ENCODE data around the gene RTN4R. TPM values are rescaled to one million over a fixed set of nuclear protein-coding genes. Genes with fewer than 3 reads are reported as not detected.

Gene RTN4R
- total RNA-seq, 1 donor from 2014 or later, result 36.0 TPM

- no peak for DNase-seq (ENCODE audit: low spot score, unreplicated experiment)
- Mint-ChIP-seq H3K27ac (no peak overlapping the region), H3K36me3 (ENCODE audit: insufficient read depth) (no peaks in the 10 kb centered on the region), H3K9me3 (ENCODE audit: low read depth) (no peaks in the 10 kb centered on the region), H3K4me1 (ENCODE audit: low read depth) (peaks cover 12% of the 10 kb centered on the region), H3K27me3 (peaks cover 7% of the 10 kb centered on the region), H3K4me3 (ENCODE audit: low read depth) (no peak overlapping the region)
- TF ChIP-seq CTCF (IDR thresholded peaks at IDR 0.05; ENCODE audit: unreplicated experiment), result no peak
These were observed 75.7 kb downstream of the RTN4R start for GRCh38 chr22:20192293-20192971.

GRCh38 chr22:20191803-20192202, 76.3 kb downstream of the RTN4R start:
- no peak for DNase-seq (ENCODE audit: low spot score, unreplicated experiment)
- no peak overlapping the region for H3K4me3 Mint-ChIP-seq (ENCODE audit: low read depth)
- H3K36me3 Mint-ChIP-seq (ENCODE audit: insufficient read depth), result no peaks in the 10 kb centered on the region
- TF ChIP-seq CTCF (IDR thresholded peaks at IDR 0.05; ENCODE audit: unreplicated experiment), result no peak
- no peaks in the 10 kb centered on the region for H3K9me3 Mint-ChIP-seq (ENCODE audit: low read depth)
- H3K27me3 Mint-ChIP-seq, result peaks cover 7% of the 10 kb centered on the region
- H3K27ac Mint-ChIP-seq, result no peak overlapping the region
- H3K4me1 Mint-ChIP-seq (ENCODE audit: low read depth), result peaks cover 18% of the 10 kb centered on the region

Small RNA genes lying within 50 kb of the gene (microRNA-seq; reads per million reads assigned to microRNA genes)
- gene MIR1286 (ENCODE audit: borderline number of aligned reads, unreplicated experiment), result not detected

Other genes starting within 250 kb of the RTN4R start
- gene TANGO2, start 247.2 kb downstream of the RTN4R start, total RNA-seq, result 19.9 and 21.8 TPM in 2 replicates
- 75.8 and 79.8 TPM in 2 replicates for gene DGCR8, start 188.1 kb downstream of the RTN4R start, total RNA-seq
- gene RANBP1, start 152.2 kb downstream of the RTN4R start, total RNA-seq, result 217 and 219 TPM in 2 replicates
- gene TRMT2A, start 151.1 kb downstream of the RTN4R start, total RNA-seq, result 78.5 and 86.5 TPM in 2 replicates
- gene ZDHHC8, start 136.5 kb downstream of the RTN4R start, total RNA-seq, result 82.1 and 83.5 TPM in 2 replicates
- 3.3 and 4.0 TPM in 2 replicates for gene CCDC188, start 117.3 kb downstream of the RTN4R start, total RNA-seq
- gene DGCR6L, start 51.7 kb upstream of the RTN4R start, total RNA-seq, result 37.2 and 41.0 TPM in 2 replicates
- gene ZNF74, start 125.8 kb upstream of the RTN4R start, total RNA-seq, result 48.8 and 52.1 TPM in 2 replicates
- gene SCARF2, start 169.5 kb upstream of the RTN4R start, total RNA-seq, result 14.4 and 14.6 TPM in 2 replicates
- gene KLHL22, start 227.5 kb upstream of the RTN4R start, total RNA-seq, result 47.3 and 51.6 TPM in 2 replicates
- gene MED15, start 239.3 kb upstream of the RTN4R start, total RNA-seq, result 77.8 and 78.0 TPM in 2 replicates

Measured in progenitor cell of endocrine pancreas (in vitro differentiated cells).